ENCODE data around the gene EPB42. TPM values are rescaled to one million over a fixed set of nuclear protein-coding genes. Genes with fewer than 3 reads are reported as not detected.

Gene EPB42
- total RNA-seq, 1 experiment from 2014 or later: not detected

GRCh38 chr15:43243020-43243645 lies 22.3 kb upstream of the EPB42 start (continued):
- TF ChIP-seq ZBTB33 (IDR thresholded peaks at IDR 0.05; ENCODE audit: extremely low read depth, insufficient replicate concordance, low read length) (no peak), CEBPB (IDR thresholded peaks at IDR 0.05; ENCODE audit: low read depth) (no peak), JUND (IDR thresholded peaks at IDR 0.05) (no peak), ZNF274 (IDR thresholded peaks at IDR 0.05; ENCODE audit: low read depth, low read length) (no peak), TCF7L2 (IDR thresholded peaks at IDR 0.05; ENCODE audit: borderline replicate concordance, extremely low read depth, insufficient read depth, insufficient read length) (no peak), MAX (IDR thresholded peaks at IDR 0.05) (no peak), RAD21 (IDR thresholded peaks at IDR 0.05; ENCODE audit: low read depth) (no peak), YY1 (IDR thresholded peaks at IDR 0.05; ENCODE audit: extremely low read depth, insufficient replicate concordance, low read depth, low read length) (no peak), POLR2A (IDR thresholded peaks at IDR 0.05; ENCODE audit: borderline replicate concordance, extremely low read depth, insufficient read depth, insufficient read length) (no peak)

GRCh38 chr15:43242616-43243015 lies 21.8 kb upstream of the EPB42 start:
- BruUV-seq (replicated peaks): no TSS peak
- no peaks in the 10 kb centered on the region for H3K4me1 ChIP-seq (ENCODE audit: control insufficient read depth in 1 of 2, insufficient read depth in 2 of 2, low read length in 2 of 2)
- no peaks in the 10 kb centered on the region for H3K9me3 ChIP-seq (ENCODE audit: control insufficient read depth in 1 of 2, insufficient read depth in 1 of 2, low read depth in 1 of 2, low read length in 2 of 2)
- no peak overlapping the region for H3K4me2 ChIP-seq (ENCODE audit: low read length)
- ChIA-PET RAD21 (ENCODE audit: low non-redundant PET in 1 of 2, low total read pairs in 2 of 2, uncharacterized antibody in 2 of 2, unreplicated experiment in 2 of 2) (no interaction called here), CTCF (no interaction called here), POLR2A (no interaction called here)
- no peaks in the 10 kb centered on the region for H3K36me3 ChIP-seq (ENCODE audit: control insufficient read depth in 1 of 2, insufficient read depth in 2 of 2, low read length in 2 of 2)
- H3K4me3 ChIP-seq (replicated peaks in 1 of 2; ENCODE audit: low read depth in 1 of 2, low read length in 2 of 2): no peak overlapping the region
- H3K79me2 ChIP-seq (ENCODE audit: insufficient read depth, low read length): no peaks in the 10 kb centered on the region
- no peak overlapping the region for H2AFZ ChIP-seq (ENCODE audit: low read depth, low read length, poor library complexity, severe bottlenecking)
- intact Hi-C loops (cut with micrococcal nuclease): no loop called here
- no peaks in the 10 kb centered on the region for H3K9me2 ChIP-seq (ENCODE audit: insufficient read depth)
- no peak for DNase-seq (ENCODE audit: low read depth, low spot score)
- ATAC-seq: no peak
- H3K9ac ChIP-seq (ENCODE audit: low read length): no peak overlapping the region
- no peak overlapping the region for H3K27ac ChIP-seq (ENCODE audit: low read depth, low read length)
- H4K20me1 ChIP-seq (ENCODE audit: insufficient read depth): no peaks in the 10 kb centered on the region
- no peaks in the 10 kb centered on the region for H3K27me3 ChIP-seq (ENCODE audit: insufficient read depth, low read length)
- TF ChIP-seq ZBTB33 (IDR thresholded peaks at IDR 0.05; ENCODE audit: extremely low read depth, insufficient replicate concordance, low read length): no peak
- no peak for TF ChIP-seq REST (IDR thresholded peaks at IDR 0.05; ENCODE audit: low read depth)
- no peak for TF ChIP-seq EZH2phosphoT487 (IDR thresholded peaks at IDR 0.05; ENCODE audit: borderline replicate concordance)
- no peak for TF ChIP-seq SP1 (IDR thresholded peaks at IDR 0.05; ENCODE audit: low read depth)
- no peak for TF ChIP-seq CBX3 (IDR thresholded peaks at IDR 0.05; ENCODE audit: low read depth)
- no peak for TF ChIP-seq POLR2A (IDR thresholded peaks at IDR 0.05; ENCODE audit: borderline replicate concordance, extremely low read depth, insufficient read depth, insufficient read length)
- TF ChIP-seq RAD21 (IDR thresholded peaks at IDR 0.05; ENCODE audit: low read depth): no peak
- no peak for TF ChIP-seq SRF (IDR thresholded peaks at IDR 0.05; ENCODE audit: low read depth)
- TF ChIP-seq EGR1 (IDR thresholded peaks at IDR 0.05; ENCODE audit: low read depth): no peak
- no peak for TF ChIP-seq MAX (IDR thresholded peaks at IDR 0.05)
- no peak for TF ChIP-seq ELF1 (IDR thresholded peaks at IDR 0.05; ENCODE audit: borderline replicate concordance, low read depth)
- TF ChIP-seq ZFX (IDR thresholded peaks at IDR 0.05): no peak

All from HCT116 (cell line).